ENCODE results near the gene TNKS2.
A peak's percentile ranks its signal among the peaks of the same experiment; 100 is the strongest.
"Not testable (repeated sequence)": the region's sequence is repeated elsewhere in the genome, so short reads cannot be mapped to it uniquely, and the experiment has no call there.

TNKS2 gene

DNA sequence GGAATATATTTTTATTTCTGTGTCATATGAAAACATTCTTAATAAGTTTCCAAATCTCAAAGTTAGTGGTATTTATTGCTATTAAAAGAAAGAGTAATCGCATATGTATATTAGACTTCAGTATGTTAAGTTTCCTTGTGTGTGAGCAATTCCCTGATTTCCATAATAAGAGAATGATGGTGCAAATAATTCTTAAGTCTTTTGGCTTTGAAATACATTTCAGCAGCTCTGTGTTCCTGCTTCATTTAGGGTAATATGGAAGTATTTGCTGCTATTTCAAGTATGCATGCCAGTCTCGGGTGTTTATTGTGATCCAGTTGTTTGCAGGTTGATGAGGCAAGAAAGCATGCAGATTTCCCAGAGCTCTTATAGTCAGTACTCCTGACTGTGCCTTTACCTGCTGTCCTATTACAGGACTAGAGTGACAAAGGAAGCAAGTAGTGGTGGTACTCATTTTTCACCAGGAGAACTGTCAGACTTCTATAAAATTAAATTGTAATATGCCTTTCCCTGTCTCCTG is 67.4 kb downstream of the TNKS2 start:
- no peak for DNase-seq (ENCODE audit: low spot score)

DNA sequence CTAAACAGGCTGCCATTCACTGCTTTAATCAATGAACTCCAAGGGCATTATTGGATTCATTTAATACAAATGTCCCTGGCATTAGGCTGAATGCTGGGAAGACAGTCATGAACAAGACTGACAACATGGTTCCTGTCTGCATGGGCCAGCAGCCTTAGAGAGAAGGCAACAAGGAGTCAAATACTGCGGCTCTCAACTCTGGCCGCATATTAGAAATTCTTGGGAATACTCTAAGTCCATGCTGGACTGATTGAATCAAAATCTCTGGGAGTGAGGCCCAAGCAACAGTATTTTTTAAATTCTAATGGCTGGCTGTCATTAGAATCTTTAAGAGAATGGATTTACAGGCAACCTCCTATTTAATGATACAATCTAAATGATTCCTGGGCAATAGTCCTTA is 76.9 kb downstream of the TNKS2 start:
- no peak for DNase-seq (ENCODE audit: low spot score)

DNA sequence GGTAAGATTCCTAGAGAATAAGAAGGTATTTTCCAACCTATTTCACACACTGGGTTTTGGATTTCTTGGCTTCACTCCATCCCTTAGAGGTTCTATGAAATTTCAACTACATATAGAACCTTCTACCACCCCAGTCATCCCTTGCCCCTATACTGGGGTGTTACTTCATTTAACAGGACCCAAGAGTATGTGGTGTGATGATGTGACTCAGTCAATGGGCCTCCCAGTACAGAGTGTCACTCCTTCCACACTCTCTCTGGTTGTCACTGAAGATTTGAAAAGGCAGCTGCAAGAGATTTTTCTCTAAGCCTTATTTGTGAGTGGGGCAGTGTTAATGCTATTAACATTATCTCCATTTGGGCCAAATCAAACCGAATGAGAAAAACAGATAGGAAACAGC is 77.6 kb downstream of the TNKS2 start:
- no peak for DNase-seq (ENCODE audit: low spot score)

DNA sequence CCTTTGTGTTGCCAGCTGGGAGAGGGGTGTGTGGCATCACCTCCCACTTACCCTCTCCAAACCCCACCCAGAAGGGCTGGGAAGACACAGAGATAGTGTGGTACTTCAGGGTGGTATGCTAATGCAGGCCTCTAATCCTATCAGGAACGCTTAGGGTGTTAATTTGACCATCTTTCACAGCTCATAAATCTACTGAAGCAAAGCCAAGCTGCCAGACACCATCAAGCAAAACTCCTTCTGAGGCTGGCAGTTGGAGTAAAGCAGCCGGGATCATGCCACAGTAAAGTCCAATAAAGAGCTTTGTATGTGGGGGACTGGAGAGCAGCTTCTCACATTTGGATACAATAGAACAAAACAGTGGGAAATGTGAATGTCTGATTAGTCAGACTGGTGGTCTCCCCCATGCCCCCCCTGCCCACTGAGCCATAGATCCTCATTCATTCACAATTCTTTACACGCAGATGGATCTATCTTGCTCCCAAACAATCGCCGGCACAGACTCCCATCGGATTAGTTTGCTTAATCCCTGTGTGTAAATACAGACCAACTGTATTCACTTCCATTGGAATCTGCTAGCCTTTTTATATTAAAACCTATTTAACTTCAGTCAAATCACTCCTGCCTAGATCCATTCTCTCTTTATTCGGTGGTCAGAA is 81.4 kb downstream of the TNKS2 start:
- DNase-seq (ENCODE audit: low spot score), result peak; percentile 75

DNA sequence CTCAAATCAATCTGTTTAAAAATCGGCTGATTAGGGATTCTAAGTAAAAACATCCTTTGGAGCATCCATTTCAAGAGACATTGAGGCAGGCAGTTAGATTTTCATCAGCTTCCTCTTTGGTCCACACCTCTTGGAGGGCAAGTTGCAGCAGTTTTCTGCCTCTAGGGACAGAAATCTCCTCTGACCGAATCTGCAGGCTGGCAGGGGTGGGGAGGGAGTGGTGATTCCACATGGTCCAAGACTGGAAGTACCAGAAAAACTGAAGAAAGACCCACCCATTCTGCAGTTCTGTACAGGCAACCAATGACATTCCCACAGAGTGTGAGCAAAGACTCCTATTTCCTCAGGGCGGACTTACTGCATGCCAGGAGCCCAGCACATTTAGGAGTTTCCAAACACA is 82.1 kb downstream of the TNKS2 start:
- DNase-seq (ENCODE audit: low spot score), result peak; percentile 60

DNA sequence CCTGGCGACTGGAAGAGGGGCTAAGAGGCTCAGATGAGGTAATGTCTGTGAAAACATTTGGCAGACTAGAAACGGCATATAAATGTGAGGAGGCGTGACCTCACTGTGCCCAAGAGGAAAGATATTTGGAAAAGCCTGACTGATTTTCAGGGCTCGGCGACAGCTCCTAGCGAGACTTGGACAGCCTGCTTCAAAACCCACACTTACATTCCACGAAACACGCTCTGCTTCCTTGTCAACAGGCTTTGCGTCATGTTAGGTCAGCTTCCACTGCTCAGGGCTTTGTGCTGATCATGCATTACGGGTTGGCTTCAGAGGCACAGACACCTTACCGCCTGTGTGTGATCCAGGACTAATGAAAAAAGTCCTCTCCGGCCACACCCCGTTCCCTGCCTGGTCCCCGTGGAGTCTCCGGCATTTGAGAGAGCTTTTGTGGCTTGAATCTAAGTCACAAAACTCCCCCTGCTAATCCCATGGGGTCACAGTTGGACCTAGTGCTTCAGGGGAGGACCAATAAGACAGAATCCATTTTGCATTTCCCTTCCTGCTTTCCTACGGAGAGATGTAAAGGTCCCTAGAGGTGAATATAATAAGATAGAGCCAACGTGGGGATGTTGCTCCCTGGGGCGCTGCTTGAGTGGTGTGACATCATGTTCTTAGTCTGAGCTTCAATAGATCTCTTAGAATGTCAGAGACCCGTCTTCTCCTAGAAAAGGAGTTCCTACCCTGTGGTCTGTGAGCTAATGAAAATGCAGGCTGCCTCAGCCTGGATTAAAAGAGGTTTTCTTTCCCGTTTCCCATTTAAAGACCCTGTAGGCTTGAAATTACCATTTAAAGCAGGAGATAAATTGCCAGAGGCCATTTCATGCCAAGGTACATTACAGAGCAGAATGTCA is 85.6 kb downstream of the TNKS2 start:
- peak; percentile 72 for DNase-seq (ENCODE audit: low spot score)

DNA sequence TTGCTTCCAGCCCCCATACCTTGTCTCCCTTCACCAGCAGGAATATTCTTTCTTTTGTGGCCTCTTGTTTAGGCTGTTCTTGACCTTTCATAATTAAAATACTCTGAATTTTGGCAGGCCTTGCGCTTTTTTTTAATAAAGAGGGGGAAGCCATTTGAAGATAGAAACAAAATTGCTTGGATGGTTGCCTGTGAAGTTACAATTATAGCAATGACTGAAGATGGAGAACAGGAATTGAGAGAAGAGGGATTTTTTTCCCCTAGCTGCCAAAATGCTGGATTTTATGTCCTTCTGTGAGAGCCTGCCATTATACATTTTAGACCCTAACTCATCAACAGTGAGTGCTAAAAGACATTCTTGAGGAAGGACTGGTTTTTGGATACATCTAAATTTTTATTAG is 86.3 kb downstream of the TNKS2 start:
- DNase-seq (ENCODE audit: low spot score), result no peak

DNA sequence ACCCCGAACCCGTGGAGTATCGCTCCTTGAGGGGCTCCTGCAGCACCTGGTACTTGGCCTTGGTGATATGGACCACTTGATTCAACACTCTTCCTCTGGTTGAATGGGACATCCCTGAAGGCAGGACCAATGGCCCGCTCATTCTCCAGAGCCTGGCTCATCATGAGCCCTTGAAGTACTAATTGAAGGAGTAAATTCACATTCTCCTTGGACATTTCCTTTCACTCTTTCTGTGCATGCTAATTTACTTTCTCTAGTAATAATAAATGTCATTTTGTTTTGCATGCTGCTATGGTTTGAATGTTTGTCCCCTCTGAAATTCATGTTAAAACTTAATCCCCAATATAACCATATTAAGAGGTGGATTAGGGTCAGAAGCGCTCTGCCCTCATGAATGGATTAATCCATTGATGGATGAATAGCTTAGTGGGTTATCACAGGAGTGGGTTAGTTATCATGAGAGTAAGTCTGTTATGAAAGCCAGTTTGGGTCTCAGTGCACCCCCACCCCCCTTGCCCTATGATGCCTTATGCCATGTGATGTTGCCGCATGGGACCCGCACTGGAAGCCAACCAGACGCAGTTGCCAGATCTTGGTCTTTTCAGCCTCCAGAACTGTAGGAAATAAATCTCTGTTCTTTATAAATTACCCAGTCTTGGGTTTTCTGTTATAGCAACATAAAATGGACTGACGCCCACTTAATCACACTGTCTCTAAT is 87.3 kb downstream of the TNKS2 start:
- no peak for DNase-seq (ENCODE audit: low spot score)

DNA sequence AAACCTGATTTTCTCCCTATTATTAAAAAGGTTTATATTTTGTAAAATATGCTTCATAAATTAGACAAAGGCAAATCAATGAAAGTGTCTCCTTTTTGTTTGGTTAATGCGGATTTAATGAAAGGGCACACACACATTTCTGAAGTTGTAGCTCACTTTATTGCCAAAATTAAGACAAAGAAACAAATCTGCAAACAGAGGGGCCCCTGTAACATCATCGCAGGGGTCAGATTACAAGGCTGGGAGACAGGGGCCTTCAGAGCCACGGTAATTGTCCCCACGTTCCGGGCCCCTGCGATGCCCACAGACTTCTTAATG is 88.7 kb downstream of the TNKS2 start:
- DNase-seq (ENCODE audit: low spot score), result no peak

DNA sequence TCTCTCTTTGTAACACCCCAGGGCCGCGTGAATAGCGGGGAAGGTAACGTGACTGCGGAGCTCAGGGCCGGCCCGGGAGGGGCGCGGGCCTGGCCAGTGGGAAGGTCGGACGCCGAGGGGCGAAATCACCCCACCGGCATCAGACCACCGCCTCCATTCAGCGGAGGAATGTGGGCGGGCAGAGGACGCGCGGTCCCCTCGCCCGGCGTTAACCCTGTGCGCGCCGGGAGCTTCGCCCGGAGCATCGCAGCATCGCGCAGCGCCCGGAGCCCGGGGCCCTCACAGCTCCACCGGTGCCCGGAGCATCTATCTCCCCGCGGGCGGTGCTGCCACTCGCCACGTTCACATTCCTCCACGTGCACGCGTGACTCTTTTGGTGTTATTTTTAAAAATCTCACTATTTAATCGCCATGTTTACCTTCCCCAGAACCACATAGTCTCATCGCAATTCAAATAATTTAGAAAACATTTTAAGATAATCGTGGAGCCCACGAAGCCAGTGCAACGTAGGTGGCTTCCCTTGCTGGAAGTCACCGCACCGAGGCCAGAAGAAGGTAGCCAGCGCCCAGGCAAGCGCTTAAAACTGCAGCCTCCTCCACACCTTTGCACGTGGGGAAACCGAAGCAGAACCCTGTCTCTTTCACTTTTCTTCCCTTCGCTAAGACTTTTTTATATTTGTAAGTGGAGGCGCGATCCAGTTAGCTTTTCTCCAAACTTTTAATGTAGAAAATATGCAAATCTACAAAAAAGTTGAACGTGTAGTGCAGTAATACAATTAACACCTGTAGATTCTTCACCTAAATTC is 89.2 kb downstream of the TNKS2 start:
- DNase-seq (ENCODE audit: low spot score), result peak; percentile 94

DNA sequence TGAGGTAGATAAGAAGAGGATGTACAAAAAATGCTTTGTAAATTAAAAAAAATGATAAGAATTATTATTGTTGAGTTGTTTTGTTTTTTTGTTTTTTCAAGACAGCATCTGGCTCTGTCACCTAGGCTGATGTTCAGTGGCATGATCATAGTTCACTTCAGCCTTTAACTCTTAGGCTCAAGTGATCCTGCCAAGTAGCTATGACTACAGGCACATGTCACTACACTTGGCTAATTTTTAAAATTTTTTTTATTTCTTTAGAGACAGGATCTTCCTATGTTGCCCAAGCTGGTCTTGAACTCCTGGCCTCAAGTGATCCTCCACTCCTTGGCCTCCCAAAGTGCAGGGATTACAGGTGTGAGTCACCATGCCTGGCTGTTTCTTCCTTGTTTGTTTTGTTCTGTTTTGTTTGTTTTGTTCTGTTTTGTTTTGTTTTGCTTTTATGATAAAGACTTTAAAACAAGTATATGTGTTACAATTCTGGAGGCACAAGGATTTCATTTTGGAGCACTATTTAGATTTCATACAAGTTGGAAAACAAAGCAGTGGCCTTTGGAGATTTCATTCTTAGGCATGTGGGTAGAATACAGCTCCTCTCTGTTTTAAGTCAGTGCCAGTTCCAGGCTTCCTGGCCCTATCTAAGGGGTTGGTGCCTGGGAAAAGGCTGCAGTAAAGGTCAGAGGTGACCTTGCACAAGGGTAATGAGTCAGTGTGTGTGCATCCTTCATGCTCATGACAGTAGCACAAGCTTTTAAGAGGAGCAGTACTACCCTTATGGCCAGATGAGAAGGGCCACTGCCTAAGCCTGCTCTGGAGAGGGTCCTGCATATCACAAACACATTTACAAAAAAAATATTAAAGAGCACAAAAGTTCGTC is 93.1 kb downstream of the TNKS2 start:
- DNase-seq (ENCODE audit: low spot score), result no peak

DNA sequence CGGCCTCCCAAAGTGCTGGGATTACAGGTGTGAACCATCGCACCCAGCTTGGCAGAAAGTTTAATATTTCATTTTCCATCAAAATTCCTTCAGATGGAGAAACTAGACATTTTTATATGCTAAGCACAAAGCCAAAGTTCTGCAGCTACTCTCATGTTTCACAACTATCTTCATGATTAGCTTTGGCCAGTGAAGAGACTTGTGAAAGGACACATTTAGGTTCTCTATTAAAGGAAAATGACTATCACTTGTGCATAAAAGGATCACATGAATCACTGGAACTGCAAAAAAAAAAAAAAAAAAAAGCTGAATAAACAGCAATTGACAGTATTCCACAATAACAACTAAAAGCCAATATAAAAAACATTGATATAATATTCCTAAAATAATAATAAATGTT is 94.8 kb downstream of the TNKS2 start:
- no peak for DNase-seq (ENCODE audit: low spot score)

DNA sequence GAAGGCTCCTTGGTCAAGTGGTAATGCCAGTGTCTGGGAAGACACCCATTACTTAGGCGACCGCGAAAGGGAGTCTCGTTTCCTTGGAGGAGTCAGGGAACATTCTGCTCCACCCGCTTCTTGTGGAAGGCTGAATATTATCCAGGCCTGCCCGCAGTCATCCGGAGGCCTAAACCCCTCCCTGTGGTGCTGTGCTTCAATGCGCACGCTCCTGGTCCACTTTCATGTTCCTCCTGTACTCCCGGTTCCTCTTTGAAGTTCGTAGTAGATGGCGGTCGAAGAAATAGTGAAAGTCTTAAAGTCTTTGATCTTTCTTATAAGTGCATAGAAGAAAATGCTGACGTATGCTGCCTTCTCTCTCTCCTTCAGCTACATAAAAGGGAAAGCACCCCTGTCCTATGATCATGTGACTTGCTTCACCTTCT is 96.0 kb downstream of the TNKS2 start:
- not testable (repeated sequence) for DNase-seq (ENCODE audit: low spot score)

DNA sequence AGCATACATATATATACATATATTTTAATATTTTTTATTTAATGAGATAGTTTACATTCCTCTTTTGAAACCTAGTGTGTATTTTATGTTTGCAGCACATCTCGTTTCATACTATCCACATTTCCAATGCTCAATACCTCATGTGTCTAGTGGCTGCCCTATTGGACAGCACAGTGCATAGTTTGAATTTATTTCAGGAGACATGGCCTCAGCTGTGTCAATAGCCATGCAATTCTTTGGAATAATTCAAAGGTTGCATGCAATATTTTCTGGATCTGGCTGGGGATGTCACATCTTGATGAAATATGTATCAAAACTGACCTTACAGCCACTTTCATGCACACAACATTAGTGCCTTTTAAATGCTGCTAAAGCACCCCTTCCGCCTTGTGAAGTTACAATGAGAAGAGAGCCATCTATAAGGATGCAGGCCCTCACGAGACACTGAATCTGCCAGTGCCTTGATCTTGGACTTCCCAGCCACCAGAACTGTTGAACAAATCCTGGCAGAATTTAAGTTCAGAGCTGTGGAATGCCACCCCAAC is 98.1 kb downstream of the TNKS2 start:
- no peak for DNase-seq (ENCODE audit: low spot score)

DNA sequence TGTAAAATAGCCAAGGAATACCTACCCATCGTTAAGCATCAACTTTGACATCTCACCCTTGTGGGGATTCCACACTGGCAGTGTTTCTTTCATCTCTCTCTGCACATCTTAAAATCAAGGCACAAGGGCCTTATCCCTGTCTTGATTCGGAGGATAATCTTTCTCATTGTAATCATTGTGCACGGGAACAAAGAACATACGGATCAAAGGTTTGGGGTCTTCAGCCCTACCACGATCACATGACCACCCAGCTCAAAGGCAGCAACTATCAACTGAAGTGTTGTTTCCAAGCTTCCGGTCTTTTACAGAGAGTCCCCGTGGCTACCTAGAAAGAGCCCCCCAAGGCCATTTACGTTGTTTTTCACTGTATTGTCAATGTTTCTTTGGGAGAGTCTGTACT is 99.2 kb downstream of the TNKS2 start:
- no peak for DNase-seq (ENCODE audit: low spot score)

DNA sequence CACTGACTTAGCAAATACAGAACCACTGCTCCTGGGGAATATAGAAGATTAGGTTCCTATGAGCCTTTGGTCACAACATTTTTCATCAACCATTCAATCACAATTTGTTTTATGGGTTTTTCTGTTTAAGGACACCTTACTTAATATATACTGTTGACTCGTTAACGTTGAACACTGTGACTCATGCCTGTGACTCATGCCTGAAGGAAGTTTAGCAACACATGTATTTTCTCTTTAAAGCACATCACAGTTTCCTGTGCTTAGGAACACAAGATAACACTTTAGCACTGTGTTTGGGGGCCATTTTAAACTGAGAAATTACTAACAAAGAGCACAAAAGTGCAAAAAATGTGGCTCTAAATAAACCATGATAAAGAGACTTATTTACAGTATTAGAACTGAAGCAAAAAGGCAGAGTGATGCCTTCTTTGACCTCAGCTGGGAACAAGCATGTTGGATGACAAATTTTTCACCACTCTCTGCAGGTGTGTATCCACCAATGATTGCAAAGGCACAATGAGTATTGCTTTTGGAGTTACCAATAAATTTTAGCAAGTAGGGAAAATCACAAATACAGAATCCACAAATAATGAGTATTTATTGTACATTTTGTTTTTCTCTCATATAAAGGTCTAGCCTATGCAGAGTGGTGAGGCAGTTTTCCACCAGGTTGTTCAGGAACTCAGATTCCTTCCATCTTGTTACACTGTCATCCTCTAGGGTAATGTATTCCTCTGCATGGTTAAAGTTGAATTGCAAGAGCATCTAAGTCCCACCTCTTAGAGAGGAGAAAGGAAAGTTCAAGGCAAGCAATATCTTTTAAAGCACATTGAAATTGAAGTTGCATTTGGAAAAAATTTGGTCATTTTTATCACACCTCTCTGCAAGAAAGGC is 103.8 kb downstream of the TNKS2 start:
- DNase-seq (ENCODE audit: low spot score), result no peak

DNA sequence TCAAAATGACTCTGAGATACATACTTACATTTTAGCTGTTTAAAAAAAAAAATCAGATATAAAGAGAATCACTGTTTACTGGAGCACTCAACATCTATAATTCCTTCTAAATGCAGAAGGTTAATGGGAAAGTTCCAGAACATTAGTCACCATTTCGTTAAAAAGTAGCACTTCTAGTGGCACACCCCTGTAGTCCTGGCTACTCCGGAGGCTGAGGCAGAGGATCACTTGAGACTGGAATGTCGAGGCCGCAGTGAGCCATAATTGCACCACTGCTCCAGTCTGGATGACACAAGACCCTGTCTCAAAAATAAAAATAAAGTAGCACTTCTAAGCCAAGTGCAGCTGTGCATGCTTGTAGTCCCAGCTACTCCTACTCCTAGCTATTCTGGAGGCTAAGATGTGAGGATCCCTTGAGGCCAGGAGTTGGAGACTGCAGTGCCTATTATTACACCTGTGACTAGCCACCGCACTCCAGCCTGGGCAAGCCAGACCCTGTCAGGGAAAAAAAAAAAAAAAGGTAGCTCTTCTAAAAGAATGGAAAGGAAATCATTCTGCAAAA is 108.9 kb downstream of the TNKS2 start:
- no peak for DNase-seq (ENCODE audit: low spot score)

DNA sequence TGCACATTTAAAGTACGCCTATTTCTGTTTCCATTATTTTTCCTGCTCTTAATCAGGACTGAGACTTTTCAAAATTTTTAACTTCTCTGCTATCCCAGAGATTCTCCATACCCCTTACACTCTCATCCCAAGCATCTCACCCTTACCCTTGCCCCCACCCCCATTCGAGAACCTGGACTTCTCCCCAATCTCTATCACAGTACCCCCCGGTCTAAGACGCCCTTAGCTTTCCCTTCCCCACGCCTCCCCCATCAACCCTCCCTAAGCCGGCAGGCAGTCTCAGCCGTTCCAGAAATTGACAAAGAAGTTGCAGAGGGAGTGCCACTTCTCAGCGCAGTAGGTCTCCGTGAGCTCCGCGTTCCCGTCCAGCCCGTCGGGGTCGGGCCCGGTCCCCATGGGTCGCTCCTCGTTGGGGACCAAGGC is 109.7 kb downstream of the TNKS2 start:
- DNase-seq (ENCODE audit: low spot score), result peak; percentile 56
